Activated naive CD4-positive, alpha-beta T cell (primary cell): Measurements from ENCODE around the gene OCA2.

ENCODE experiments used
- DNase-seq, 4 experiments: peaks; one replicate each; lab custom pipeline; 2025; lab: John Stamatoyannopoulos, UW

OCA2 gene

GRCh38 chr15:28120359-28120640 lies 21.2 kb upstream of the OCA2 start:
- DNase-seq = no peak

- DNase-seq = no peak
Observed at GRCh38 chr15:28118531-28118930, 19.4 kb upstream of the OCA2 start.

DNA sequence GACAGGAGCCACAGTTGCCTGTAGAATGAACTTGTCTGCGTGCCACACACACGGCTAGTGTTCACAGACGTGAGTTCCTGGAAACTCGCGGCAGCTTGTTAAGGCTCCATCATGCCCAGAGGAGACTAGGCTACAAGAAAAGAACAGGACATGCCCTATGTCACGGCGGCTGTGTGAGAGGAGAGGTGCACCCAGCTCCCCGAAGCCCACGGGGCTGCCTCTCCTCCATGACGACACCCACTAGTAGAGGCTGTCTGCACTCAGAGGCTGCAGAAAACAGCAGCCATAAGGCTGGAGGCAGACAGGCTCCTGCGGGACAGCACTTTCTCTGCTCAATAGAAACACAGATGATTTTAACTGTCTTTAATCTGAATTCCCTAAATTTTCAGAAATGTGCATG lies 19.0 kb upstream of the OCA2 start:
- DNase-seq = no peak

- no peak for DNase-seq
Observed at GRCh38 chr15:28117432-28117990, 18.4 kb upstream of the OCA2 start.

DNA sequence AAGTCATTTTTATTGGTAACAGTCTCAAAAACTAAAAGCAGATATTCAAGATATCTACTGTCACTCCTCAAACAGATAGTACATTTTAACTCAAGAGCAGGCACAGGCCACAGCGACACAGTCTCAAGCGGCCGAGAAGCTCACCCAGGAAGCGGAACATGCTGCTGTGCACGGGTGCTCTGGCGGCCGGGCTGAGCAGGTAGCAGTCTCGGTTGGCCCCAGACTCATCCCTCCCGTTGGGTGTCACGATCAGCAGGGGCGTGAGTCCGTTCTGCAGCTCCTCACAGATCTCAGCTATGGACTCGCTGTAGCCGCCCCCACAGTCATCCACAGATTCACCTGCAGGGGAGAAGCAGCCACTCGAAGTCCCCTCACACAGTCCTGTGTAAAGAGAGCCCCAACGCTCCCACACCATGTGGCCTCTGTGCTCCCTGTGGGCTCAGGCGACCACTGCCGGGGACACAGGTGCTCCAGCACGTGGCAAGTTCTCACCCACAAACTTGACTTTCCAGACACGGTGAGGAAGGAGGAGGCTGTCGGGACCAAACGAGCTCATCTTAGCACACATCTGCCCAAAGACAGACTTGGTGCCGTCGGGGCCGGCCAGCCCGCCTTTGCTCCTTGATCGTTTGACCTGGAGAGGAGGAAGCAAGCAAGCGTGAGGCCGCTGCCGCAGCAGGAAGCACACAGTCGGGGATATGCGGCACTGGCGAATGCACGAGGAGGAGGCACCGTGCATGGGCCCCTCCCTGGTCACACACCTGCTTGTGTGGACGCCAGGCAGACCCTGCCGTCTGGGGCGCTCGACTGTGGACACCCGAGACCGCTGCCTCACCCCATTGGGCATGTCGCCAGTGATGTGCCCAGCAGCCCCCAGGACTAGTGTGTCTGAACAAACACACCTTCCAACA lies 17.7 kb upstream of the OCA2 start:
- no peak for DNase-seq

DNA sequence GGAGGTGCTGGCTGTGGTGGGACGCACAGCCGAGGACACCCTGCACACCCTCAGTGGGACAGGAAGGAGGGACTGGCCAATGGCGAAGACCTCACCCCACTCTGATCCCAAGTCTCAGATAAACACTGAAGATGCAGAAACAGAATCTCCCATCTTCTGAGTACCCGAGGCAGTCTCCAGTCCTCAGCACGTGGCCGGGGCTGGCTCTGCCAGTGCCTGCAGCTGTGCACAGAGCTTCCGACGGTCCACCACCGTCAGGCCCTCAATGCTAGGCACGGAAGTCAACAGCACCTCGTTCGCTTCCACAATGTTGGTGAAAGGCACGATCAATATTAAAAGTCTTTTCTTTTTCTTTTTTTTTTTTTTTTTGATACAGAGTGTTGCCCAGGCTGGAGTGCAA lies 16.8 kb upstream of the OCA2 start:
- no peak for DNase-seq

- no peak for DNase-seq
Observed at GRCh38 chr15:28114721-28115622, 15.9 kb upstream of the OCA2 start.

- DNase-seq = no peak
Observed at GRCh38 chr15:28114114-28114455, 15.0 kb upstream of the OCA2 start.

DNA sequence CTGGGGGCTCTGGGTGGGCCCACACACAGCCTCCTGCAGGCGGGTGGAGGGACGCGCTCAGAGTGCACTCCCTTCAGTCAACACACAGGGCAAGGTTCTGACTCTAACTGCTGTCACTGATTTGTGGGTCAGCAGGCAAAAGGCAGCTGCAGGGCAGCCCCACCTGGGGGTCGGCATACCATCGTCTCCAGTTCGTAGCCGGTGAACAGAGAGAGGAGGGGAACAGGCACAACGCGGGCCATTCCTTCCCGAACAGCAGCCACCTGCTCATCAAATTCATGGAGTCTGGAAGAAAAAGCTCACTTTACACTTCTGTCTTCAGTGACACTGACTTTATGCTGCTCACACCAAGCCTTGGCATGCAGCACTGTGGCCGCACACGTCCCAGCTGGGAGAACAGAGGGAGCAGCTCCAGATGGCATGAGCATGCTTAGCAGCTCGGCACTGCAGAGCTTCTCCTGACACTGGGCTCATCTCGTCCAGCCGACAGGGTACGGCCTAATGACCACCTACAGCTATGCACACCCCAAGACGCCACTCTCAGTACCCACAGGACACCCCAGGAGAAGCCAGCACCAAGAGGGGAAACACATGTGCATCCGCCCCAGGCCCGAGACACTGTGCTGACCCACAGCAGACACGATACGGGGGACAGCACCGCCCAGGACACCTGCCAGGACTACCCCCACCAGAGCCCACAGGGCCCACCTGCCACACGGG lies 14.4 kb upstream of the OCA2 start:
- DNase-seq = no peak

GRCh38 chr15:28112962-28113361 lies 13.8 kb upstream of the OCA2 start:
- DNase-seq = no peak

- DNase-seq = no peak
Observed at GRCh38 chr15:28112101-28112760, 13.1 kb upstream of the OCA2 start.

GRCh38 chr15:28111543-28111942 lies 12.4 kb upstream of the OCA2 start:
- no peak for DNase-seq

DNA sequence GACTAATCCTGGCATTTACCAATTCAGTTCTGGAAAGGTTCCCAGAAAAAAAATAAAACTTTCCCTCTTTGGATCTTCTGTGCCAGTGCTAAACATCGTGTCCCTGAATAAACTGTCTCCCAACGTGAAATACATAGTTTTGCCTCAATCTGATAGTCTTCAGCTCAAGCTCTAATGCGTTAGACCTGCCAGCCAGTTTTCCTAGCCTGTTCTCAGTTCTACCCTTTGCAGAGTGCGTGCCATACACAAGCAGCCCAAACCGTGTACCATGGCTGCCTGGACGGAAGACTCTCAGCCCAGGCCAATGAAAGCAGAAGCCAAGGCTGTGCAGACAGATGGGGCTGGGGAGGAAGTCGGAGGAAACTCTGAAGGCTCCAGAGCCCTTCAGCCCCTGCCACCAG lies 11.4 kb upstream of the OCA2 start:
- no peak for DNase-seq

DNA sequence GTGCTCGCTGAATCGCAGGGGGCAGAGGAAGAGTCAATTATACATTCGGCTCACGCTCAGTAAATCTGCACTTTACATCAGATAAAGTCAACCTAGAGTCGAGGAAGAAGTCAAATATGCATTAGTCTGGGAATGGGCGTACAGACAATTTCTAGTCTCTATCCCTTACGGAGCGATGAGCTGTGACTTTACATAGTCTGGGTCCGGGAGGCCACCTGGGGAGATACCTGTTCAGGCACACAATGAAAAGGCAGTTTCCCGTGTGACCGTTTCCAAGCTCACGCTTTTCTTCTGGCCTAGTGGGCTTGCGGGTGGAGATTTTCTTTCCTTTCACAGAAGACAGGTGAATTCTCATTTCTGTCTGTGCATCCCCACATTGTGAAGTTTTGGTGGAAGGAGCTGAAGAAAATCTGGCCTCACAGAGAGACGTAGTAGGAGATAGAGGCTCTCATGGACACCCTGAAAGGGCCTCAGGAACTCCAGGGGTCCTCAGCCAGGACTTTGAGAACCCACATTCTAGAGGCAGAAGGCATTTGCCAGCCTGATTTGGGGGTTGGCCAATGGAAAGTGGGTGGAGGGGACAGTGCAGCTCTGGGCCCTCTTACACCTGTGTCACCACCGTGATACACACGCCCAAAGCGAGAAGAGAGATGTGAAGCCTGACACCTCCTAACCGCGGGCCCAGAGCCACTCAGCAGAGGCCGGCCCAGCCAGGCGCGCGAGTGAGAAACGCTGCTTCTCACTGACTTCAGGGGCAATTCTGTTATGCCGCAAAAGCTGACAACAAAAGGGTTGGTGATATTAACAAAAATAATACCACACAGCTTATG lies 10.7 kb upstream of the OCA2 start:
- DNase-seq = no peak

GRCh38 chr15:28107904-28108275 lies 8.8 kb upstream of the OCA2 start:
- no peak for DNase-seq

- DNase-seq = no peak
Observed at GRCh38 chr15:28107111-28107903, 8.2 kb upstream of the OCA2 start.

DNA sequence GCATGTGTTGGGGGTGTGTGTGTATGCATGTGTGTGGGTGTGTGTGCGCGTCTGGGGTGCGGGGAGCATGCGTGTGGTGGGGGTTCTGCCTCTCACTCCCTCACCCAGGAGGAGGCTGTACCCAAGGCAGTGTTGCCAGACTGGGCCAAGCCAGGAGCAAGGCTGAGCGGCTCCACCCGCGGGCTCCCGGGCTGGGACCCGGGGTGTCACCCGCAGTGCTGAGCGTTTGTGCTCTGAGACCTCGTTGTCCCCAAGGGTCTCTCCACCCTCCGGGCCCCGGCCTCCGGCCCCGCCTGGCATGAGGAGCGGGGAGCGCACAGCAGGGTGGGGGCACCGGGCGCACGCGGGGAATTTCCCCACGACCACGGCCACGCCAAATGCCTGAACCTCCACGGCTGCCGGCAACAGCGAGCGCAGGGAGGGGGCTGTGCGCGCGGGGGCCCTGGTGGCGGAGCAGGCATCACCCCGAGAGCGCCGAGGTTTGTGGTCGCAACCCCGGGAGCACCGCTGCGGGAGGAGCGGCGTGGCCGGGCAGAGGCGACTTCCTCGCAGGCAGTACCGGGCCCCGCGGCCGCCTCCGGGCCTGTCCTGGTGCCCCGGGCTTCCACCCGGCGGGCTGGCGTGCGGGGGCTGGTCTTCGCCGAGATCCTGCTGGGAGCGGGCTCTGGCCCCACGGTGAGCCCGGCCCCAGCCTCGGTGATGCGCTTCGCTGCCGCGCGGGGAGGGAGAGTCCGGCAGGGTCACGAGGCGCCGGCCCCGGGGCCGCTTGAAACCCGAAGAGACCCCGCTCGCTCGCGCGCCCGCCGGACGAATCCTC lies 7.4 kb upstream of the OCA2 start:
- peak in 1 of 4 experiments; percentile 11 for DNase-seq

- no peak for DNase-seq
Observed at GRCh38 chr15:28105793-28106192, 6.7 kb upstream of the OCA2 start.

DNA sequence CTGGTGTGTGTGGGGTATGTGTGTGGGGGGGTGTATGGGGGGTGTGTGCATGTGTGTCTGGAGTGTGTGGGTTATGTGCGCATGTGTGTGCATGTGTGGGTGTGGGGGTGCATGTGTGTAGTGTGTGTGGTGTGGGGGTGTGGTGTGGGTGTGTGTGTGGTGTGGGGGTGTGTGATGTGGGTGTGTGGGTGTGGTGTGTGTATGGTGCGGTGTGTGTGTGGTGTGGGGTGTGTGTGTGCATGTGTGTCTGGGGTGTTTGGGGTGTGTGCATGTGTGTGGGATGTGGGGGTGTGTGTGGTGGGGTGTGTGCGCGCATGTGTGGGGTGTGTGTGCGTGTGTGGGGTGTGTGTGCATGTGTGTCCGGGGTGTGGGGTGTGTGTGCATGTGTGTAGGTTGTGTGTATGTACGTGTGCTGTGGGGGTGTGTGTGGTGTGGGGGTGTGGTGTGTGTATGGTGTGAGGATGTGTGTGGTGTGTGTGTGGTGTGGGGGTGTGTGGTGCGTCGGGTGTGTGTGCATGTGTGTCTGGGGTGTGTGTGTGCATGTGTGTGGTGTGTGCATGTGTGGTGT lies 6.2 kb upstream of the OCA2 start:
- DNase-seq = no peak
